WTC11 (cell line): ENCODE results near the gene CAMK2B. TPM values are rescaled to one million over a fixed set of nuclear protein-coding genes. Genes with fewer than 3 reads are reported as not detected.
"Not testable (repeated sequence)": the region's sequence is repeated elsewhere in the genome, so short reads cannot be mapped to it uniquely, and the experiment has no call there.

Experiments
- ATAC-seq: fragments of 200-7000 bp; cut with Tn5 transposase; 2 replicates; pipeline ENCODE4 v1.10.0; 2021; ENCODE audit warnings: mild to moderate bottlenecking, moderate library complexity
- CTCF ChIA-PET: fragments of 300-600 bp; sonication (Branson Sonifier 250); formaldehyde crosslinking; loops from one replicate; lab custom pipeline; 2021; ENCODE audit warnings: antibody characterized with exemption; lab: Charles Lee
- POLR2A ChIA-PET: fragments of 350-600 bp; sonication (Branson Sonifier 250); formaldehyde crosslinking; loops from one replicate; lab custom pipeline; 2021; ENCODE audit warnings: antibody characterized with exemption; lab: Charles Lee
- DNase-seq: peaks from one replicate; pipeline ENCODE4 v3.0.0; 2021; ENCODE audit warnings: low spot score
- H3K27ac Mint-ChIP-seq: 2 replicates; pipeline ENCODE4 v1.8.0; 2021; ENCODE audit warnings: mixed read lengths
- H3K27me3 Mint-ChIP-seq: 2 replicates; pipeline ENCODE4 v1.8.0; 2021; ENCODE audit warnings: low read depth, mild to moderate bottlenecking, moderate library complexity, mixed read lengths
- H3K36me3 Mint-ChIP-seq: 2 replicates; pipeline ENCODE4 v1.8.0; 2021; ENCODE audit warnings: mixed read lengths
- H3K4me1 Mint-ChIP-seq: 2 replicates; pipeline ENCODE4 v1.8.0; 2022; ENCODE audit warnings: mixed read lengths
- H3K4me3 Mint-ChIP-seq: 2 replicates; pipeline ENCODE4 v1.8.0; 2021; ENCODE audit warnings: mild to moderate bottlenecking, moderate library complexity, mixed read lengths
- H3K9me3 Mint-ChIP-seq: 2 replicates; pipeline ENCODE4 v1.8.0; 2021; ENCODE audit warnings: mixed read lengths
- AFF4 ChIP-seq: sonication (generic); formaldehyde crosslinking; IDR thresholded peaks from 2 replicates; pipeline ENCODE4 v1.8.1; 2023; ENCODE audit warnings: mild to moderate bottlenecking, missing genetic modification reagents, borderline replicate concordance
- ATF2 ChIP-seq: sonication (generic); formaldehyde crosslinking; IDR thresholded peaks from 2 replicates; pipeline ENCODE4 v1.8.1; 2022; ENCODE audit warnings: low read depth, missing genetic modification reagents, borderline replicate concordance
- CBFB ChIP-seq: sonication (generic); formaldehyde crosslinking; IDR thresholded peaks from 2 replicates; pipeline ENCODE4 v1.8.1; 2022; ENCODE audit warnings: mild to moderate bottlenecking, low read depth, missing genetic modification reagents
- CREB1 ChIP-seq: sonication (generic); formaldehyde crosslinking; IDR thresholded peaks from 2 replicates; pipeline ENCODE4 v1.8.0; 2023; ENCODE audit warnings: mild to moderate bottlenecking, missing genetic modification reagents
- ELF4 ChIP-seq: sonication (generic); formaldehyde crosslinking; IDR thresholded peaks from 2 replicates; pipeline ENCODE4 v1.8.1; 2022; ENCODE audit warnings: low read depth, mild to moderate bottlenecking, moderate library complexity, missing genetic modification reagents
- ERG ChIP-seq: fragments of 250-450 bp; sonication (Bioruptor Pico); IDR thresholded peaks from 2 replicates; pipeline ENCODE4 v1.8.0; 2021; ENCODE audit warnings: mild to moderate bottlenecking
- ESRRA ChIP-seq: sonication (generic); formaldehyde crosslinking; IDR thresholded peaks from 2 replicates; pipeline ENCODE4 v1.8.1; 2022; ENCODE audit warnings: mild to moderate bottlenecking, missing genetic modification reagents, borderline replicate concordance
- HMGA2 ChIP-seq: fragments of 250-450 bp; sonication (Bioruptor Pico); IDR thresholded peaks from 2 replicates; pipeline ENCODE4 v1.4.0; 2021; ENCODE audit warnings: mild to moderate bottlenecking, moderate library complexity
- JUN ChIP-seq: sonication (generic); formaldehyde crosslinking; IDR thresholded peaks from 2 replicates; pipeline ENCODE4 v1.8.0; 2023; ENCODE audit warnings: mild to moderate bottlenecking, missing genetic modification reagents
- MAX ChIP-seq: sonication (generic); formaldehyde crosslinking; IDR thresholded peaks from 2 replicates; pipeline ENCODE4 v1.8.0; 2022; ENCODE audit warnings: mild to moderate bottlenecking, missing genetic modification reagents
- MXD4 ChIP-seq: fragments of 250-450 bp; sonication (Bioruptor Pico); IDR thresholded peaks from 2 replicates; pipeline ENCODE4 v1.8.0; 2021; ENCODE audit warnings: mild to moderate bottlenecking, moderate library complexity, borderline replicate concordance
- NFE2L1 ChIP-seq: sonication (generic); formaldehyde crosslinking; IDR thresholded peaks from 2 replicates; pipeline ENCODE4 v1.8.1; 2023; ENCODE audit warnings: missing genetic modification reagents
- NR1H2 ChIP-seq: sonication (generic); formaldehyde crosslinking; IDR thresholded peaks from 2 replicates; pipeline ENCODE4 v1.9.0; 2021; ENCODE audit warnings: mild to moderate bottlenecking, moderate library complexity, missing genetic modification reagents
- NR3C1 ChIP-seq: sonication (generic); formaldehyde crosslinking; conservative IDR thresholded peaks from 2 replicates; pipeline ENCODE4 v1.8.1; 2023; ENCODE audit warnings: low read depth, mild to moderate bottlenecking, missing genetic modification reagents
- TEAD4 ChIP-seq: sonication (generic); formaldehyde crosslinking; IDR thresholded peaks from 2 replicates; pipeline ENCODE4 v1.8.0; 2022; ENCODE audit warnings: mild to moderate bottlenecking, missing genetic modification reagents
- TP53 ChIP-seq: sonication (generic); formaldehyde crosslinking; IDR thresholded peaks from 2 replicates; pipeline ENCODE4 v1.8.1; 2023; ENCODE audit warnings: mild to moderate bottlenecking, missing genetic modification reagents
- ZBTB43 ChIP-seq: sonication (generic); formaldehyde crosslinking; IDR thresholded peaks from 2 replicates; pipeline ENCODE4 v1.8.1; 2023; ENCODE audit warnings: mild to moderate bottlenecking, missing genetic modification reagents
- ZMAT4 ChIP-seq: fragments of 250-450 bp; sonication (Bioruptor Pico); IDR thresholded peaks from 2 replicates; pipeline ENCODE4 v1.9.0; 2021; ENCODE audit warnings: mild to moderate bottlenecking
- ZNF121 ChIP-seq: sonication (generic); formaldehyde crosslinking; IDR thresholded peaks from 2 replicates; pipeline ENCODE4 v1.8.0; 2023; ENCODE audit warnings: missing genetic modification reagents
- ZNF219 ChIP-seq: sonication (generic); formaldehyde crosslinking; IDR thresholded peaks from 2 replicates; pipeline ENCODE4 v1.8.0; 2023; ENCODE audit warnings: missing genetic modification reagents, mild to moderate bottlenecking, borderline replicate concordance
- ZNF317 ChIP-seq: sonication (generic); formaldehyde crosslinking; IDR thresholded peaks from 2 replicates; pipeline ENCODE4 v1.8.1; 2023; ENCODE audit warnings: low read depth, mild to moderate bottlenecking, moderate library complexity, missing genetic modification reagents, borderline replicate concordance
- ZNF416 ChIP-seq: fragments of 250-450 bp; sonication (Bioruptor Pico); IDR thresholded peaks from 2 replicates; pipeline ENCODE4 v1.9.0; 2021; ENCODE audit warnings: mild to moderate bottlenecking, inconsistent platforms
- ZNF423 ChIP-seq: fragments of 250-450 bp; sonication (Bioruptor Pico); IDR thresholded peaks from 2 replicates; pipeline ENCODE4 v2.1.2; 2022; ENCODE audit warnings: mild to moderate bottlenecking, moderate library complexity
- ZSCAN18 ChIP-seq: fragments of 250-450 bp; sonication (Bioruptor Pico); IDR thresholded peaks from 2 replicates; pipeline ENCODE4 v2.1.2; 2022; ENCODE audit warnings: mild to moderate bottlenecking, moderate library complexity
- total RNA-seq: library from RNA; stranded (reverse); gene quantifications from 3 replicates; pipeline ENCODE4 v1.2.3, GENCODE V29; 2021

Gene CAMK2B
- total RNA-seq, 1 experiment from 2014 or later: 0.44 TPM

- Mint-ChIP-seq H3K27ac (no peak overlapping the region), H3K36me3 (no peaks in the 10 kb centered on the region), H3K9me3 (no peaks in the 10 kb centered on the region), H3K4me3 (no peak overlapping the region), H3K27me3 (peaks cover 10% of the 10 kb centered on the region), H3K4me1 (peaks cover 10% of the 10 kb centered on the region)
- TF ChIP-seq NR1H2 (CRISPR knock-in tag) (no peak), ZNF317 (no peak), MXD4 (CRISPR knock-in tag) (no peak), CREB1 (no peak), ZNF416 (CRISPR knock-in tag) (no peak), NFE2L1 (CRISPR knock-in tag) (no peak), HMGA2 (CRISPR knock-in tag) (no peak), TEAD4 (CRISPR knock-in tag) (no peak), NR3C1 (no peak), ERG (no peak), ELF4 (CRISPR knock-in tag) (no peak), TP53 (no peak)
- no peak for ATAC-seq
- ChIA-PET POLR2A (no interaction called here), CTCF (no interaction called here)
- DNase-seq: no peak
These were observed 149.7 kb downstream of the CAMK2B start for GRCh38 chr7:44175730-44176129.

GRCh38 chr7:44174694-44174948 is 150.8 kb downstream of the CAMK2B start:
- not testable (repeated sequence) for ATAC-seq

GRCh38 chr7:44173911-44174693 is 151.3 kb downstream of the CAMK2B start:
- Mint-ChIP-seq H3K9me3 (peaks cover under 1% of the 10 kb centered on the region; the same call in 1 of the 2 replicates), H3K4me3 (no peak overlapping the region), H3K4me1 (peaks cover 10% of the 10 kb centered on the region), H3K27me3 (peaks cover 7% of the 10 kb centered on the region), H3K36me3 (no peaks in the 10 kb centered on the region), H3K27ac (no peak overlapping the region)
- no peak for DNase-seq
- POLR2A ChIA-PET: no interaction called here
- TF ChIP-seq ZNF423 (CRISPR knock-in tag): no peak
- TF ChIP-seq ZNF219 (CRISPR knock-in tag): no peak
- no peak for TF ChIP-seq ATF2
- no peak for TF ChIP-seq ZNF416 (CRISPR knock-in tag)
- TF ChIP-seq MAX: no peak
- no peak for TF ChIP-seq ZNF121 (CRISPR knock-in tag)
- TF ChIP-seq ZBTB43 (CRISPR knock-in tag): no peak
- no peak for TF ChIP-seq JUN (CRISPR knock-in tag)
- no peak for TF ChIP-seq ESRRA (CRISPR knock-in tag)
- TF ChIP-seq ZMAT4 (CRISPR knock-in tag): no peak
- no peak for TF ChIP-seq CBFB (CRISPR knock-in tag)
- TF ChIP-seq ZSCAN18 (CRISPR knock-in tag): no peak
- TF ChIP-seq AFF4 (CRISPR knock-in tag): no peak
- no peak for ATAC-seq
- CTCF ChIA-PET: interaction anchor here (0.8 to 1.7 kb wide), 3 partner anchors 14 to 176 kb away, joined by 3 to 4 read pairs (median 3); no protein-coding TSS in a partner anchor

More at GRCh38 chr7:44174694-44174948, 150.8 kb downstream of the CAMK2B start:
- H3K27ac Mint-ChIP-seq, H3K9me3 Mint-ChIP-seq, H3K4me3 Mint-ChIP-seq, DNase-seq, H3K36me3 Mint-ChIP-seq, CTCF ChIA-PET, POLR2A ChIA-PET: not testable (repeated sequence)
- peaks cover 10% of the 10 kb centered on the region for H3K4me1 Mint-ChIP-seq
- H3K27me3 Mint-ChIP-seq: peaks cover 10% of the 10 kb centered on the region
